Measurements from ENCODE around the gene CZIB.
"Not testable (repeated sequence)": the region's sequence is repeated elsewhere in the genome, so short reads cannot be mapped to it uniquely, and the experiment has no call there.

Gene CZIB

DNA sequence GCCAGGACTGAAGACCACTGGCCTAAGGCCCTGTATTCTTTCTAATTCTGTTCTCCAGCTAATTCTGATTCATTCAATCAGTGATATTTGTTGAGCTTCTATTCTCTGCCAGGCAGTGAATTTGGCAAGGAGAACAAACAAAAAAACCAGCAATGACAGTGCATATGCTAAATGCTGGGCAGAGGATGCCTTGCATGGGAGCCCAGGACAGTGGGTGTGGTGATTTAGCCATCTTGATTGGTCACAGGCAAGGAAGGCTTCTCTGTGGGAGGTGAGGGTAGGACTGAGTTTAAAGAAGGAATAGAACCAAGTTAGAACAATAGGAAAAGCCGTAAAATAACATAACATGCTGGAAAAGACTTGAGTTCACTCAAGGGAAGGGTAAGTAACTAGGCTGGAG lies 33.0 kb downstream of the CZIB start:
- H3K36me3 ChIP-seq: no peaks in the 10 kb centered on the region
- 0 out of 20 replicates have a peak, but pooled peaks cover 0 to 4% (median 0%) of the 10 kb centered on the region in 10 experiments for H3K4me1 ChIP-seq
- H3K4me2 ChIP-seq: no peak overlapping the region
- no peak overlapping the region for H3K9ac ChIP-seq
- no peak overlapping the region for H3K4me3 ChIP-seq
- no peaks in the 10 kb centered on the region for H4K20me1 ChIP-seq
- H3K9me3 ChIP-seq (replicated peaks in 1 of 11): peaks cover 0 to 12% (median 3%) of the 10 kb centered on the region in 11 experiments; a peak in 9 of 22 replicates
- H3K27me3 ChIP-seq: peaks cover 0 to 10% (median 4%) of the 10 kb centered on the region in 11 experiments; a peak in 4 of 22 replicates
- TF ChIP-seq Cebpa-rat (IDR thresholded peaks at IDR 0.05): no peak
- H3K27ac ChIP-seq: no peak overlapping the region

DNA sequence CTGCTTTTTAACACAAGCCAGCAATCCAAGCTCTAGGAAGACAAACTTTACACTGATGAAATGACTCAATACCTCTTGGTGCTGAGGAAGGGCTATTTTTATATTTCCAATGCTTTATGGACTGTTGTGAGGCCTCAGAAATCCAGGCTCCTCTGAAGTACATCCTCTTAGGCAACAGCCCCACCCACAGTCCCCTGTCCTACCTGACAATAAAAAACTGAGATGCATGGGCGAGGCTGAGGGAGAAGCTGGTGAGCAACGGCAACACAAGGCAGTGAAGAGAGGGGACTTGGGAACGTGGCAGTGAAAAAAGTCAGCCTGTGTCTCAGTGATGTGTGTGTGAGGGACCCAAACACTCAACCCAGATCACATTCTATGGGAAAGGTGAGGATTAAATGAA lies 33.9 kb downstream of the CZIB start:
- TF ChIP-seq Cebpa-rat (IDR thresholded peaks at IDR 0.05): no peak
- peaks cover 0 to 10% (median 4%) of the 10 kb centered on the region in 11 experiments; a peak in 4 of 22 replicates for H3K27me3 ChIP-seq
- H4K20me1 ChIP-seq: no peaks in the 10 kb centered on the region

DNA sequence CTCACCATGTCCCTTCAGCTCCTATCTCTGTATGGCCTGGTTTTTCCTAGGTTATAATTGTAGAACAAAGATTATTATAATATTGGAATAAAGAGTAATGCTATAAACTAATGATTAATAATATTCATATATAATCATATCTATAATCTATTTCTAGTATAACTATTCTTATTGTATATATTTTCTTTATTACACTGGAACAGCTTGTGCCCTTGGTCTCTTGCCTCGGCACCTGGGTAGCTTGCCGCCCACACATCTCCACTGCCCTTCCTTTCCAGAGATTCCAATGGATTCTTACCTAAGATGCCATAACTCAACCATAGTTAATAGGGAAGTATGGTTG lies 34.5 kb downstream of the CZIB start:
- not testable (repeated sequence) for H3K9ac ChIP-seq; H3K36me3 ChIP-seq; H3K4me2 ChIP-seq; H3K4me3 ChIP-seq; H3K4me1 ChIP-seq; H3K9me3 ChIP-seq (replicated peaks in 1 of 11); H3K27ac ChIP-seq; H4K20me1 ChIP-seq
- peaks cover 0 to 10% (median 4%) of the 10 kb centered on the region in 11 experiments; a peak in 4 of 22 replicates for H3K27me3 ChIP-seq

More for the DNA sequence above, 33.9 kb downstream of the CZIB start:
- Histone ChIP-seq H3K9me3 (replicated peaks in 1 of 11) (0 out of 22 replicates have a peak, but pooled peaks cover 0 to 5% (median 0%) of the 10 kb centered on the region in 11 experiments), H3K9ac (no peak overlapping the region), H3K4me2 (no peak overlapping the region), H3K4me1 (0 out of 20 replicates have a peak, but pooled peaks cover 0 to 4% (median 0%) of the 10 kb centered on the region in 10 experiments), H3K27ac (no peak overlapping the region), H3K36me3 (no peaks in the 10 kb centered on the region), H3K4me3 (no peak overlapping the region)

DNA sequence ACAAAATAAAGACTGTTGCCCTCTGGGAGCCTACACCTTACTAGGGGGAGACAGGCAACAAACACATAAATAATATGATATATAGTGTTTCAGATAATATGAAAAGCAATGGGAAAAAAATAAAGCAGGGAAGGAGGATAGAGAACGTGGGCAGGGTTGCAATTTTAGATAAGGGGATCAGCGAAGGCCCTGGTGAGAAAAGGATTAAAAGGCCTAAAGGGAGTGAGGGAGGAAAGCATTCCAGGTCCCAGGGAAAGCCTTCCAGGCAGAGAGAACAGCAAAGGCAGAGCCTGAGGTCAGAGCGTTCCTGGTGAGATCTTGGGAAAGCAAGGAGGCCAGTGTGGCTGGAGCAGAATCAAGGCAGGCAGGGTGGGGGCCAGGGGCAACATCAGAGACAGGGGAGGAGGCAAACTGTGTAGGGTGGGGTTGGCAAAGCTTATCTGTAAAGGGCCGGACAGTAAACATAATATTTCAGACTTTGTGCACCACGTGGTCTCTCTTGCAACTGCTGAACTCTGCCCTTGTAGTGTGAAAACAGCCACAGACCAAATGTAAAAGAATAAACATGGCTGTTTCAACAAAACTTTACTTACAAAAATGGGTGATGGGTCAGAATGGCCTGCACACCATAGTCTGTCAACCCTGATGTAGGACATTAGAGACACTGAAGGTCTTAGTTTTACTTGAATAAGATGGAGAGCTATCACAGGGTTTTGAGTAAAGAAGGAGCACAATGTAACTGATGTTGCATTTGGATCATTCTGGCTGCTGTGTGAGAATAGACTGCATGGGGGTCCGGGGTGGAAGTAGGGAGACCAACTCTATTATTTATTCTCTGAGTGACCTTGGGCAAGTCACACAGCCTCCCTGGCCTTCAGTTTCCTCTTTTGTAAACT lies 37.1 kb downstream of the CZIB start:
- peaks cover 0 to 10% (median 4%) of the 10 kb centered on the region in 11 experiments; a peak in 4 of 22 replicates for H3K27me3 ChIP-seq
- H3K4me1 ChIP-seq: 0 out of 20 replicates have a peak, but pooled peaks cover 0 to 4% (median 0%) of the 10 kb centered on the region in 10 experiments
- H3K9ac ChIP-seq: no peak overlapping the region
- no peaks in the 10 kb centered on the region for H3K36me3 ChIP-seq
- H3K4me3 ChIP-seq: no peak overlapping the region
- no peak for TF ChIP-seq Cebpa-rat (IDR thresholded peaks at IDR 0.05)
- no peaks in the 10 kb centered on the region for H4K20me1 ChIP-seq
- no peak overlapping the region for H3K4me2 ChIP-seq
- H3K9me3 ChIP-seq (replicated peaks in 1 of 11): 0 out of 22 replicates have a peak, but pooled peaks cover 0 to 5% (median 0%) of the 10 kb centered on the region in 11 experiments
- no peak overlapping the region for H3K27ac ChIP-seq

GRCh38 chr1:53182716-53183094 lies 37.7 kb downstream of the CZIB start:
- Histone ChIP-seq H3K4me3 (no peak overlapping the region), H4K20me1 (no peaks in the 10 kb centered on the region), H3K27ac (no peak overlapping the region), H3K36me3 (no peaks in the 10 kb centered on the region), H3K4me2 (no peak overlapping the region), H3K9ac (no peak overlapping the region), H3K27me3 (peaks cover 0 to 9% (median 4%) of the 10 kb centered on the region in 11 experiments; a peak in 4 of 22 replicates), H3K9me3 (replicated peaks in 1 of 11) (0 out of 22 replicates have a peak, but pooled peaks cover 0 to 5% (median 0%) of the 10 kb centered on the region in 11 experiments), H3K4me1 (0 out of 20 replicates have a peak, but pooled peaks cover 0 to 4% (median 0%) of the 10 kb centered on the region in 10 experiments)
- TF ChIP-seq Cebpa-rat (IDR thresholded peaks at IDR 0.05): no peak

- Histone ChIP-seq H3K27ac (no peak overlapping the region), H3K36me3 (no peaks in the 10 kb centered on the region), H4K20me1 (no peaks in the 10 kb centered on the region), H3K27me3 (peaks cover 0 to 5% (median 0%) of the 10 kb centered on the region in 11 experiments; a peak in 3 of 22 replicates), H3K4me3 (no peak overlapping the region), H3K9me3 (replicated peaks in 1 of 11) (0 out of 22 replicates have a peak, but pooled peaks cover 0 to 5% (median 0%) of the 10 kb centered on the region in 11 experiments), H3K4me2 (no peak overlapping the region; a peak in 1 of 22 replicates), H3K4me1 (0 out of 20 replicates have a peak, but pooled peaks cover 0 to 4% (median 0%) of the 10 kb centered on the region in 10 experiments), H3K9ac (no peak overlapping the region)
- TF ChIP-seq Cebpa-rat (IDR thresholded peaks at IDR 0.05): no peak
Observed at GRCh38 chr1:53182111-53182593, 38.3 kb downstream of the CZIB start.

GRCh38 chr1:53180951-53181350 lies 39.5 kb downstream of the CZIB start:
- TF ChIP-seq Cebpa-rat (IDR thresholded peaks at IDR 0.05): no peak
- no peak overlapping the region for H3K27ac ChIP-seq
- 0 out of 22 replicates have a peak, but pooled peaks cover 0 to 5% (median 0%) of the 10 kb centered on the region in 11 experiments for H3K9me3 ChIP-seq (replicated peaks in 1 of 11)
- no peak overlapping the region for H3K4me3 ChIP-seq
- H3K4me2 ChIP-seq: no peak overlapping the region
- H3K9ac ChIP-seq: no peak overlapping the region
- H3K27me3 ChIP-seq: no peaks in the 10 kb centered on the region
- H4K20me1 ChIP-seq: no peaks in the 10 kb centered on the region
- 0 out of 20 replicates have a peak, but pooled peaks cover 0 to 4% (median 0%) of the 10 kb centered on the region in 10 experiments for H3K4me1 ChIP-seq
- no peaks in the 10 kb centered on the region for H3K36me3 ChIP-seq

GRCh38 chr1:53180226-53180625 lies 40.2 kb downstream of the CZIB start:
- no peak for TF ChIP-seq Cebpa-rat (IDR thresholded peaks at IDR 0.05)
- no peak overlapping the region for H3K9ac ChIP-seq
- 0 out of 22 replicates have a peak, but pooled peaks cover 0 to 1% (median 0%) of the 10 kb centered on the region in 11 experiments for H3K9me3 ChIP-seq (replicated peaks in 1 of 11)
- H3K27me3 ChIP-seq: no peaks in the 10 kb centered on the region
- no peaks in the 10 kb centered on the region for H3K4me1 ChIP-seq
- H3K36me3 ChIP-seq: no peaks in the 10 kb centered on the region
- H4K20me1 ChIP-seq: no peaks in the 10 kb centered on the region
- H3K4me2 ChIP-seq: no peak overlapping the region
- H3K4me3 ChIP-seq: no peak overlapping the region
- H3K27ac ChIP-seq: no peak overlapping the region
